Measurements from ENCODE around the gene THBS4.

The THBS4 gene

DNA sequence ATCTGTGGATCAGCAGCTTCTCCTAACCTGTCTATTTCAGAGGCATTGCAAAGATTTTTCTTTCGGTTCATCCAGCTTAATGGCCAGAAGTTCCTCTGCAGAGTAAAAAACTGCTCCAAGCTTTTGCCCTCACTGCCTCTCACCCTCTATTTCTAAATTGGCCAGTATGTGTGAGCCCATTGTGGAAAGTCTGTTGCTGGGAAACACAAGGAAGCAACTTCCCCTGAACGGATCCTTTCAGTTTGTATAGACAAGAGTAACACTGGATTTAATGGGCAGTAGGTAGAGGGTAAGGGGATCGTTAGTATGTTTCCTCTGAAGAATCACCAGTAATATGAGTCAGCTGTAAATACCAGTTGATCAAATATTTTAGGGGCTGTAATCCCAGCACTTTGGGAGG, 7.2 kb downstream of the THBS4 start:
- no peak for DNase-seq (ENCODE audit: low read depth, low spot score)
- H3K4me3 ChIP-seq (ENCODE audit: low read depth, low read length): no peak overlapping the region
- no peak for TF ChIP-seq CTCF (IDR thresholded peaks at IDR 0.05; ENCODE audit: low read depth, low read length)
- in situ Hi-C loops (cut with HindIII; ENCODE audit: low sequenced_read_pairs): no loop called here

DNA sequence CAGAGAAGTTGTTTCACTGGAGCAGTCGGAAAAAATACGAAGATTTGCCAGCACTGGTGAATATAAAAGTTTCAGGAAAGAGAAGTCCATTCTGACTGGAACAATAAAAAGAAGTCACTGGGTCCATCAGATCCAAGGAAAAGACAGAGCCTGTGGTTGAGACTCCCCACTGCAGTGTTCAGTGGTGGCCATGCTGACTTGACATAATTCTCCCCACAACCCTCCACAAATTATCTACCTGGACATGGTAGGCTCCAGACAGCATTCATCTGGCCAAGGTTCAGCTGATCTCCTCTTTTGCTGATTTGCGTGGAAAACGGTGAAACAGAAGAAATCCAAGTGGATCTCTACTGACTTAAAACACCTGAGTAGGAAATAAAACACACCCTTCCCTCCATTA, 8.0 kb downstream of the THBS4 start:
- in situ Hi-C loops (cut with HindIII; ENCODE audit: low sequenced_read_pairs): no loop called here
- DNase-seq (ENCODE audit: low read depth, low spot score): no peak
- H3K4me3 ChIP-seq (ENCODE audit: low read depth, low read length): no peak overlapping the region
- no peak for TF ChIP-seq CTCF (IDR thresholded peaks at IDR 0.05; ENCODE audit: low read depth, low read length)

DNA sequence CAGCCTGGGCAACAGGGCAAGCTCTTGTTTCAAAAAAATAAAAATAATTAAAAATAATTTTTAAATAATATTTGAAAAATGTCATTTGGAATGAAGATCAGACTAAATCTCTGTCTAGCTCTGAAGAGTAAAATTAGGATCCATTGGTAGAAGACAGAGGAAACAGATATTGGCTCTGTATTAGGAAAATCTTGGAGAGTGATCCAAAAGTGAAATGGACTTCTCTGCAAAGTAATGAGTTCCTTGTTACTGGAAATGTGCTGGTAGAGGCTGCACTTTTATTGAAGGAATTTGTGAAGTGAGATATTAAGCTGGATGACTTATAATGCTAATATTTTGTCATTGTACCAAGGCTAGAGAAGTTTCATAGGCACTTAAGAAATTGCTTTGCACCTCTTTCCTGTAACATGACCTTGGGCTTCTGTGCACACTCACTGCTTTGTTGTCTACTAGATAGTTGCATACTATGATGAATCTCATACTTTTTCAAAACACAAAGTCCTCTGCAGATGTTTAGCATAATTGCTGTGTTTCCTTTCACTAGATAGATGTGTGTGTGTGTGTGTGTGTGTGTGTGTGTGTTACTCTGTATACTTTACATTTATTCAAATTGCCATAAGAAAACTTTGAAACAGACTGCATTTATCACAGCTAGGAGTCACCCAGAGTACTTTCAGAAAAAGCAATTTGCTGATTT, 13.1 kb downstream of the THBS4 start:
- no peak for TF ChIP-seq CTCF (IDR thresholded peaks at IDR 0.05; ENCODE audit: low read depth, low read length)
- H3K4me3 ChIP-seq (ENCODE audit: low read depth, low read length): no peak overlapping the region
- no peak for DNase-seq (ENCODE audit: low read depth, low spot score)
- in situ Hi-C loops (cut with HindIII; ENCODE audit: low sequenced_read_pairs): no loop called here

GRCh38 chr5:80052464-80052863, 17.3 kb downstream of the THBS4 start:
- in situ Hi-C loops (cut with HindIII; ENCODE audit: low sequenced_read_pairs): no loop called here
- no peak overlapping the region for H3K4me3 ChIP-seq (ENCODE audit: low read depth, low read length)
- DNase-seq (ENCODE audit: low read depth, low spot score): no peak
- TF ChIP-seq CTCF (IDR thresholded peaks at IDR 0.05; ENCODE audit: low read depth, low read length): no peak

DNA sequence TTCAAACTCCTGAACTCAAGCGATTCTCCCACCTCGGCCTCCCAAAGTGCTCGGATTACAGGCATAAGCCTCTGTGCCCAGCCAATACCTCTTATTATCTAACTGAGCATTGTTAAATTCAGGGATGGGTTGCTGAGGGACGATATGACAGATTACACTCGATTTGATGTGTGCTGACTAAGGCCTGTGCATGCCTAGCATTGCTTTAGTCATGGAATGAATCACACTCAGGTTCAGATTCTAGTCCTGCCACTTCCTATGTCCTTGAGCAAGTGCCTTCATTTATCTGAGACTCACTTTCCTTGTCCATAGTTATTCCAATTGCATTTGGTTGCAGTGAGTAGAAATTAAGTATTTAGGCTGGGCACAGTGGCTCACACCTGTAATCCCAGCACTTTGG, 19.5 kb downstream of the THBS4 start:
- H3K4me3 ChIP-seq (ENCODE audit: low read depth, low read length): no peak overlapping the region
- TF ChIP-seq CTCF (IDR thresholded peaks at IDR 0.05; ENCODE audit: low read depth, low read length): no peak
- DNase-seq (ENCODE audit: low read depth, low spot score): no peak
- in situ Hi-C loops (cut with HindIII; ENCODE audit: low sequenced_read_pairs): no loop called here

GRCh38 chr5:80055491-80056170, 20.5 kb downstream of the THBS4 start:
- in situ Hi-C loops (cut with HindIII; ENCODE audit: low sequenced_read_pairs): no loop called here
- H3K4me3 ChIP-seq (ENCODE audit: low read depth, low read length): no peak overlapping the region
- no peak for DNase-seq (ENCODE audit: low read depth, low spot score)
- no peak for TF ChIP-seq CTCF (IDR thresholded peaks at IDR 0.05; ENCODE audit: low read depth, low read length)
